Prostate gland (tissue), 2 donors: ENCODE measurements around the gene ARID3B. TPM values are rescaled to one million over a fixed set of nuclear protein-coding genes. Genes with fewer than 3 reads are reported as not detected.

ENCODE experiments used
- DNase-seq: peaks from one replicate; pipeline ENCODE4 v3.0.0-alpha.2; 2019; ENCODE audit warnings: low spot score
- H3K27ac ChIP-seq, 2 donors: fragments of 200-600 bp; sonication (generic); 2 replicates each; pipeline ENCODE4 v1.5.1; 2017 to 2019
- H3K27me3 ChIP-seq: fragments of 200-600 bp; sonication (generic); replicated peaks from 2 replicates; pipeline ENCODE4 v1.5.1; 2019; ENCODE audit not compliant: insufficient read depth
- H3K36me3 ChIP-seq, 2 donors: fragments of 200-600 bp; sonication (generic); 1 replicate in 1 of 2; 2 replicates in 1 of 2; pipeline versions ENCODE4 v1.5.1 to v1.8.1; 2017 to 2019
- H3K4me1 ChIP-seq: fragments of 200-600 bp; sonication (generic); replicated peaks from 2 replicates; pipeline ENCODE4 v1.5.1; 2019
- H3K4me3 ChIP-seq, 2 donors: fragments of 200-600 bp; sonication (generic); 2 replicates each; pipeline ENCODE4 v1.5.1; 2017 to 2019
- H3K9me3 ChIP-seq: fragments of 200-600 bp; sonication (generic); 2 replicates; pipeline ENCODE4 v1.5.1; 2017
- POLR2A ChIP-seq: fragments of 450-650 bp; IDR thresholded peaks from one replicate; pipeline ENCODE4 v1.6.1; 2016; ENCODE audit warnings: antibody characterized with exemption, mild to moderate bottlenecking
- POLR2AphosphoS5 ChIP-seq: sonication (generic); formaldehyde crosslinking; IDR thresholded peaks from one replicate; pipeline ENCODE4 v1.6.1; 2017; ENCODE audit warnings: antibody characterized with exemption
- WGBS: methylation state at CpG from one replicate; pipeline ENCODE4 v1.1.5; 2018; 5-methylcytosine and 5-hydroxymethylcytosine counted together
- intact Hi-C: fragments of 100-400 bp; cut with DNase I; formaldehyde crosslinking; loops from one replicate; pipeline ENCODE4 v1.14.2; 2022
- total RNA-seq, 2 donors: library from RNA; depleted of rRNA; stranded (reverse); fragments of >200 nt; gene quantifications; one replicate each; pipeline ENCODE4 v1.1.0, GENCODE V29; 2016
- TF ChIP-seq, protein P1 (sequence below), 4 experiments: fragments of 200-600 bp in 2 of 4; fragments of 450-650 bp in 2 of 4; sonication (generic) in 2 of 4; IDR thresholded peaks; 1 replicate in 3 of 4; 2 replicates in 1 of 4; pipeline ENCODE4 v1.5.1; 2016 to 2019; ENCODE audit warnings: antibody characterized with exemption in 4 of 4, mild to moderate bottlenecking in 2 of 4, moderate library complexity in 2 of 4

ARID3B gene
- total RNA-seq, 2 donors from 2014 or later: 5.1 to 36.7 TPM

DNA sequence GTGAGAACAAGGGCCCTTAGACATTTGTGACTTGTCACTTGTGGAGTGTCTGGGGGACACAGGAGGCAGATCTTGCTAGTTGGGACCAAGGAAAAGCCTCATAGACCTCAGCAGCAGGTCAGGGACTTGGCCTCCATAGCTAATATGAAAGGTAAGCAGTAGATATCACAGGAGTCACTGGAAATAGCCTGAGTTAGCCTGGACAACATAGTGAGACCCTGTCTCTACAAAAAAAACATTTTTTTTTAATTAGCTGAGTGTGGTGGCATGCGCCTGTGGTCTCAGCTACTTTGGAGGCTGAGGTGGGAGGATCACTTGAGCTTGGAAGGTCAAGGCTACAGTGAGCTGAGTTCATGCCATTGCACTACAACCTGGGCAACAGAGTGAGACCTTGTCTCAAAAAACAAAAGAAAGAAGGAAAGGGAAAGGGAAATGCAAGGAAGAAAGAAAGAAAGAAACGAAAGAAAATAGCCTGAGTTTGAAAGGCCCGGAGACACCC, 37.5 kb downstream of the ARID3B start:
- intact Hi-C loops: no loop called here

DNA sequence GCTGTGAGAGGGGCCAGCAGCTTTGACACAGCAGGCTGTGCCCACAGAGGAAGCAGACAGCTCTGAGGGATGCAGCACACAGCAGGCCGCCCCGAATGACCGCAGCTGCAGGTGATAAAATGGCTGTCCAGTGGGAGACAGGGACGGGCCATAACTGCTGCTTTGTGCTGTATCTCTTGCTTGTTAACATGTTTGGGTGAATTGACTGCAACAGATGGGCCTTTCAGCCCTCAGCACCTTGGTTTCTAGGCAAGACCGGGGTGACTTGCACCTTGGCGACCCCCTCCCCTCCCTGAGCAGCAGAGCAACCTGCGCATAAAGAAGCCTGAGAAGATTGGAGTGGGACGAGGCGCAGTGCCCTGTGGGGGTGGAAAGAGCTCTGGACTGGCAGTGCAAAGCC, 38.0 kb downstream of the ARID3B start:
- DNase-seq: no peak
- no peaks in the 10 kb centered on the region for H3K9me3 ChIP-seq
- no peak overlapping the region for H3K27ac ChIP-seq
- TF ChIP-seq POLR2AphosphoS5: no peak
- TF ChIP-seq, protein P1, sequence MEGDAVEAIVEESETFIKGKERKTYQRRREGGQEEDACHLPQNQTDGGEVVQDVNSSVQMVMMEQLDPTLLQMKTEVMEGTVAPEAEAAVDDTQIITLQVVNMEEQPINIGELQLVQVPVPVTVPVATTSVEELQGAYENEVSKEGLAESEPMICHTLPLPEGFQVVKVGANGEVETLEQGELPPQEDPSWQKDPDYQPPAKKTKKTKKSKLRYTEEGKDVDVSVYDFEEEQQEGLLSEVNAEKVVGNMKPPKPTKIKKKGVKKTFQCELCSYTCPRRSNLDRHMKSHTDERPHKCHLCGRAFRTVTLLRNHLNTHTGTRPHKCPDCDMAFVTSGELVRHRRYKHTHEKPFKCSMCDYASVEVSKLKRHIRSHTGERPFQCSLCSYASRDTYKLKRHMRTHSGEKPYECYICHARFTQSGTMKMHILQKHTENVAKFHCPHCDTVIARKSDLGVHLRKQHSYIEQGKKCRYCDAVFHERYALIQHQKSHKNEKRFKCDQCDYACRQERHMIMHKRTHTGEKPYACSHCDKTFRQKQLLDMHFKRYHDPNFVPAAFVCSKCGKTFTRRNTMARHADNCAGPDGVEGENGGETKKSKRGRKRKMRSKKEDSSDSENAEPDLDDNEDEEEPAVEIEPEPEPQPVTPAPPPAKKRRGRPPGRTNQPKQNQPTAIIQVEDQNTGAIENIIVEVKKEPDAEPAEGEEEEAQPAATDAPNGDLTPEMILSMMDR (IDR thresholded peaks at IDR 0.05): no peak
- TF ChIP-seq POLR2A: no peak
- 92% methylated on average over 9 of the region's 9 CpGs for WGBS
- no peaks in the 10 kb centered on the region for H3K4me1 ChIP-seq
- H3K36me3 ChIP-seq: peaks cover 0 to 7% of the 10 kb centered on the region in 2 donors
- intact Hi-C loops: no loop called here
- no peak overlapping the region for H3K4me3 ChIP-seq
- no peaks in the 10 kb centered on the region for H3K27me3 ChIP-seq

More for the DNA sequence above, 37.5 kb downstream of the ARID3B start:
- no peaks in the 10 kb centered on the region for H3K9me3 ChIP-seq
- peaks cover 0 to 7% of the 10 kb centered on the region in 2 donors for H3K36me3 ChIP-seq
- H3K27ac ChIP-seq: no peak overlapping the region
- no peaks in the 10 kb centered on the region for H3K4me1 ChIP-seq
- H3K27me3 ChIP-seq: no peaks in the 10 kb centered on the region
- no peak overlapping the region for H3K4me3 ChIP-seq
- TF ChIP-seq, protein P1 (IDR thresholded peaks at IDR 0.05): no peak
- TF ChIP-seq POLR2A (no peak), POLR2AphosphoS5 (no peak)
- DNase-seq: no peak
- 100% methylated on average over 3 of the region's 3 CpGs for WGBS

DNA sequence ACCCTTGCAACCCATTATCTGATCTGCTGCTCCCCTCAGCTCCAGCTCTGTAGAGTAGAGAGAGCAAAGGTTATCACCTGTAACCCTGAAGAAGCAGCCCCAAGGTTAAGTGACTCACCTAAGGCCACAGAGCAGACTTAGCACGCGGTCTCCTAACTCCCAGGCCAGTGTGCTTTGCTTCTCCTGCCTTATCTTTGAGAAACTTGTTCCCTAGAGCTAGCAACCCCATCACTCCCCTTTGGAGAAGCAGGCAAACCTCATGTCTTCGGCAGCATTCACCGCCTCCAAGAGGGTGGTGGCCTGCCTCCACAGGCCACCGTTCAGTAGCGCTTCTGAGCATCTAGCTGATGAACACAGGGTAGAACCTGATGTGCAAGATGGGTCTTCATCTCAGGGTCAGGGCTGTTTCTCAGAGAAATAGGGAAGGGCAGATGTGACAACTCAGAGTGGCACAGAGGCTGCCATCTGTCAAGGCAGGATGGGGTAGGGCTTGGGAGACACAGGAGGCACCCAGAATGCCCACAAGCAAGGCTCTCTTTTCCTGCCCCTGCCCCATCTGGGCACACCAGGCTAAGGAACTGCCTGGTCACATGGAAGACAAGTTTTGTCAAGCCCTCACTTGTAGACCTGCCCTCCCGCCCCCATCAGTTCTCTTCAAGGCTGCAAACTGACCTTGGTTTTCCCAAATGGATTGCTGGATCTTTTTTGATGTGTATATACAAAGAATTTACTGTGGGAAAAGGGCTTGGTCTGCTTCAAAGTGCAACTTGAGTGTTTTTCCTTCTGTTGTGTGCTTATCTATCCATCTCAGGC, 39.7 kb downstream of the ARID3B start:
- DNase-seq: no peak
- 72% methylated on average over 7 of the region's 7 CpGs for WGBS
- Histone ChIP-seq H3K27me3 (no peaks in the 10 kb centered on the region), H3K27ac (no peak overlapping the region), H3K36me3 (peaks cover 0 to 7% of the 10 kb centered on the region in 2 donors), H3K4me1 (no peaks in the 10 kb centered on the region), H3K4me3 (no peak overlapping the region), H3K9me3 (no peaks in the 10 kb centered on the region)
- TF ChIP-seq POLR2A: no peak
- TF ChIP-seq POLR2AphosphoS5: no peak
- TF ChIP-seq, protein P1 (IDR thresholded peaks at IDR 0.05): no peak
- intact Hi-C loops: no loop called here

DNA sequence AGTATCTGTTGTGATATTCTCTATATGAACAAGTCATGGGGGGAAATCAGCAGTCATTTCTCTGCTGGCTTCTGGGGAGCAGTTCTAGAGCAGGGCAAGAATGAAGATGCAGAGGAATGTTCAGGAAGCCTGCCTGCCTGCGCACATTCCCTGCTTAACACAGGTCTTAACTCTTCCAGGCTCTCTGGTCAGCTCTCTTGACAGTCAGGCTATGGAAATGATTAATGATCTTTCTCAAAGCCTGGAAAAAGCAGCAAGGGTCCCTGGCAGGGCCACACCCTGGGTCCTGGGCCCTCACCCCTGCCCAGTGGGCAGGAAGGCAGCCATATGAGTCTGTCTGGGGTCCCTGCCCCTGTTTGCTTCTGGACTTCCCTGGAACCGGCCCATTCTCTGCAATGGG, 43.2 kb downstream of the ARID3B start:
- no peak for TF ChIP-seq POLR2AphosphoS5
- TF ChIP-seq POLR2A: no peak
- TF ChIP-seq, protein P1 (IDR thresholded peaks at IDR 0.05): no peak
- Histone ChIP-seq H3K4me1 (no peaks in the 10 kb centered on the region), H3K27me3 (no peaks in the 10 kb centered on the region), H3K36me3 (peaks cover 0 to under 1% of the 10 kb centered on the region in 2 donors), H3K27ac (no peak overlapping the region), H3K9me3 (no peaks in the 10 kb centered on the region), H3K4me3 (no peak overlapping the region)
- intact Hi-C loops: no loop called here
- WGBS: 46% methylated on average over 2 of the region's 2 CpGs
- no peak for DNase-seq

DNA sequence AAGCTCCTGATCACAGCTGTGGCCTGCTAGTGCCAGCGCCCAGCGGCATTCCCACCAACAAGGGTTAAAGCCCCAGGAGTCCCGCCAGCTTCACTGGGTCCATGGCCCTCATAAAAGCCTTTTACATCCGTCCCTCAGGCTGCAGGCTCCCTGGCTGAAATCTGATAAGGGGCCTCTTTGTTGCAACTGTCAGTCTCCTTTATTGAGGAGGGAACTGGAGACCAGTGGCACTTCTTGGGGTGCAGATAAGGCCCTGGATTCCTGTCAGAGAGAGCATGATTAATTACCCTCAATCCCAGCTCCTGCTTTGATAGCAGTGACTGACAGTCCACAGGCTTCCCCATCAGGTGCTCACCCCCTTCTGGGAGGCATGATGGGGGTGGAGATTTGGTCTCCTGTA, 43.8 kb downstream of the ARID3B start:
- TF ChIP-seq, protein P1 (IDR thresholded peaks at IDR 0.05): no peak
- TF ChIP-seq POLR2AphosphoS5 (no peak), POLR2A (no peak)
- H3K27me3 ChIP-seq: no peaks in the 10 kb centered on the region
- no peak overlapping the region for H3K27ac ChIP-seq
- intact Hi-C loops: no loop called here
- 12% methylated on average over 4 of the region's 4 CpGs for WGBS
- no peak for DNase-seq
- no peaks in the 10 kb centered on the region for H3K9me3 ChIP-seq
- H3K4me1 ChIP-seq: no peaks in the 10 kb centered on the region
- no peak overlapping the region for H3K4me3 ChIP-seq
- H3K36me3 ChIP-seq: no peaks in the 10 kb centered on the region
